HepG2 (cell line): ENCODE results near the gene CASKIN2.

Source experiments
- CREBL2 ChIP-seq: sonication (generic); formaldehyde crosslinking; IDR thresholded peaks from 2 replicates; pipeline ENCODE4 v1.8.1; 2023; ENCODE audit warnings: missing genetic modification reagents, mild to moderate bottlenecking, borderline replicate concordance
- NR0B2 ChIP-seq: sonication (generic); formaldehyde crosslinking; IDR thresholded peaks from 2 replicates; pipeline ENCODE4 v1.4.0; 2020; ENCODE audit warnings: mild to moderate bottlenecking, missing genetic modification reagents
- POLR2AphosphoS5 ChIP-seq: IDR thresholded peaks from 2 replicates; pipeline ENCODE4 v1.6.1; 2012; ENCODE audit warnings: low read depth, low read length
- ZNF205 ChIP-seq: IDR thresholded peaks from 2 replicates; pipeline ENCODE4 v1.6.1; 2018; ENCODE audit warnings: missing biosample characterization, missing genetic modification reagents
- ZNF333 ChIP-seq: sonication (generic); formaldehyde crosslinking; IDR thresholded peaks from 2 replicates; pipeline ENCODE4 v1.4.0; 2020; ENCODE audit warnings: mild to moderate bottlenecking, missing genetic modification reagents, borderline replicate concordance
- ZNF704 ChIP-seq: sonication (generic); formaldehyde crosslinking; IDR thresholded peaks from 2 replicates; pipeline ENCODE4 v1.8.1; 2023; ENCODE audit warnings: mild to moderate bottlenecking, inconsistent platforms, moderate library complexity, missing genetic modification reagents, borderline replicate concordance

- TF ChIP-seq CREBL2 (CRISPR knock-in tag) (no peak), NR0B2 (CRISPR knock-in tag) (no peak), ZNF205 (CRISPR knock-in tag) (no peak), POLR2AphosphoS5 (no peak), ZNF333 (CRISPR knock-in tag) (no peak), ZNF704 (CRISPR knock-in tag) (no peak)
Measured at GRCh38 chr17:75459246-75459589, 56.1 kb downstream of the CASKIN2 start.
